Right atrium auricular region (tissue), 2 donors: Measurements from ENCODE around the gene ROBO2. TPM values are rescaled to one million over a fixed set of nuclear protein-coding genes. Genes with fewer than 3 reads are reported as not detected.

Source experiments
- DNase-seq: peaks from one replicate; pipeline ENCODE4 v3.0.0-alpha.2; 2019; ENCODE audit warnings: low spot score
- H3K27ac ChIP-seq, 2 donors: fragments of 200-600 bp; sonication (generic); 1 replicate in 1 of 2; 2 replicates in 1 of 2; pipeline ENCODE4 v1.5.1; 2016 to 2019
- H3K27me3 ChIP-seq, 2 donors: fragments of 200-600 bp; sonication (generic); one replicate each; pipeline versions ENCODE4 v1.5.1 to v1.6.0; 2017 to 2019
- H3K36me3 ChIP-seq: fragments of 200-600 bp; sonication (generic); one replicate; pipeline ENCODE4 v1.5.1; 2016
- H3K4me1 ChIP-seq, 2 donors: fragments of 200-600 bp; sonication (generic); one replicate each; pipeline versions ENCODE4 v1.5.1 to v1.6.0; 2017 to 2019
- H3K4me3 ChIP-seq, 2 donors: fragments of 200-600 bp; sonication (generic); 1 replicate in 1 of 2; 2 replicates in 1 of 2; pipeline ENCODE4 v1.5.1; 2017 to 2019; ENCODE audit warnings: mild to moderate bottlenecking in 1 of 2, moderate library complexity in 1 of 2
- H3K9me3 ChIP-seq, 2 donors: fragments of 200-600 bp; sonication (generic); one replicate each; pipeline ENCODE4 v1.5.1; 2019
- CTCF ChIP-seq, 2 donors: fragments of 200-600 bp; sonication (generic); IDR thresholded peaks; one replicate each; pipeline ENCODE4 v1.5.1; 2019; ENCODE audit warnings: antibody characterized with exemption in 2 of 2
- total RNA-seq, 2 donors: library from RNA; depleted of rRNA; stranded (reverse); fragments of >200 nt; gene quantifications; one replicate each; pipeline ENCODE4 v1.1.0, GENCODE V29; 2016

The ROBO2 gene
- total RNA-seq, 2 donors from 2014 or later, result 2.5 TPM; not detected in 1

- Histone ChIP-seq H3K4me1 (no peaks in the 10 kb centered on the region), H3K4me3 (no peak overlapping the region), H3K27ac (no peak overlapping the region), H3K27me3 (no peaks in the 10 kb centered on the region), H3K9me3 (no peaks in the 10 kb centered on the region), H3K36me3 (no peaks in the 10 kb centered on the region)
- TF ChIP-seq CTCF (IDR thresholded peaks at IDR 0.05), result no peak
- DNase-seq, result no peak
Observed at GRCh38 chr3:77078279-77078678, 38.4 kb downstream of the ROBO2 start.

- H3K4me1 ChIP-seq, result no peaks in the 10 kb centered on the region
- no peaks in the 10 kb centered on the region for H3K36me3 ChIP-seq
- TF ChIP-seq CTCF (IDR thresholded peaks at IDR 0.05), result no peak
- no peak overlapping the region for H3K27ac ChIP-seq
- no peak for DNase-seq
- H3K4me3 ChIP-seq, result no peak overlapping the region
- no peaks in the 10 kb centered on the region for H3K27me3 ChIP-seq
- H3K9me3 ChIP-seq, result no peaks in the 10 kb centered on the region
Observed at GRCh38 chr3:77079988-77080610, 40.2 kb downstream of the ROBO2 start.

GRCh38 chr3:77081240-77081661, 41.4 kb downstream of the ROBO2 start:
- Histone ChIP-seq H3K4me3 (no peak overlapping the region), H3K27ac (no peak overlapping the region), H3K36me3 (no peaks in the 10 kb centered on the region), H3K27me3 (no peaks in the 10 kb centered on the region), H3K9me3 (no peaks in the 10 kb centered on the region), H3K4me1 (no peaks in the 10 kb centered on the region)
- no peak for TF ChIP-seq CTCF (IDR thresholded peaks at IDR 0.05)
- no peak for DNase-seq

GRCh38 chr3:77084511-77084910, 44.6 kb downstream of the ROBO2 start:
- no peaks in the 10 kb centered on the region for H3K9me3 ChIP-seq
- no peak for TF ChIP-seq CTCF (IDR thresholded peaks at IDR 0.05)
- H3K27ac ChIP-seq, result no peak overlapping the region
- no peak for DNase-seq
- H3K4me1 ChIP-seq, result no peaks in the 10 kb centered on the region
- no peak overlapping the region for H3K4me3 ChIP-seq
- H3K27me3 ChIP-seq, result no peaks in the 10 kb centered on the region
- H3K36me3 ChIP-seq, result no peaks in the 10 kb centered on the region

GRCh38 chr3:77086408-77086807, 46.5 kb downstream of the ROBO2 start:
- Histone ChIP-seq H3K27me3 (no peaks in the 10 kb centered on the region), H3K4me3 (no peak overlapping the region), H3K9me3 (no peaks in the 10 kb centered on the region), H3K27ac (no peak overlapping the region), H3K4me1 (no peaks in the 10 kb centered on the region), H3K36me3 (no peaks in the 10 kb centered on the region)
- DNase-seq, result no peak
- TF ChIP-seq CTCF (IDR thresholded peaks at IDR 0.05), result peak in 1 of 2 donors; percentile 18

- Histone ChIP-seq H3K9me3 (no peaks in the 10 kb centered on the region), H3K36me3 (no peaks in the 10 kb centered on the region), H3K4me1 (no peaks in the 10 kb centered on the region), H3K27me3 (no peaks in the 10 kb centered on the region), H3K4me3 (no peak overlapping the region), H3K27ac (no peak overlapping the region)
- DNase-seq, result no peak
- TF ChIP-seq CTCF (IDR thresholded peaks at IDR 0.05), result no peak
Observed at GRCh38 chr3:77091809-77092208, 51.9 kb downstream of the ROBO2 start.
